Gastrocnemius medialis (tissue), 4 donors: ENCODE data around the gene NUDC. TPM values are rescaled to one million over a fixed set of nuclear protein-coding genes. Genes with fewer than 3 reads are reported as not detected.
"Not testable (repeated sequence)": the region's sequence is repeated elsewhere in the genome, so short reads cannot be mapped to it uniquely, and the experiment has no call there.

Source experiments
- ATAC-seq, 2 donors: fragments of 150-250 bp; one replicate each; pipeline ENCODE4 v1.9.1; 2016
- DNase-seq, 2 donors: peaks; one replicate each; pipeline ENCODE4 v3.0.0-alpha.2; 2019
- H3K27ac ChIP-seq, 4 donors: fragments of 200-600 bp; sonication (generic); 1 replicate in 1 of 4; 2 replicates in 3 of 4; pipeline ENCODE4 v1.5.1; 2016 to 2018; ENCODE audit warnings: mild to moderate bottlenecking in 2 of 4, moderate library complexity in 1 of 4
- H3K27me3 ChIP-seq, 3 donors: fragments of 200-600 bp; sonication (generic) in 2 of 3; 1 replicate in 1 of 3; 2 replicates in 2 of 3; pipeline versions ENCODE4 v1.5.1 to v1.6.0; 2016 to 2019; ENCODE audit warnings: mild to moderate bottlenecking in 1 of 3, moderate library complexity in 1 of 3
- H3K36me3 ChIP-seq, 2 donors: fragments of 200-600 bp; sonication (generic) in 1 of 2; one replicate each; pipeline ENCODE4 v1.5.1; 2017 to 2018
- H3K4me1 ChIP-seq, 2 donors: fragments of 200-600 bp; sonication (generic) in 1 of 2; one replicate each; pipeline ENCODE4 v1.5.1; 2016 to 2017; ENCODE audit warnings: mild to moderate bottlenecking in 2 of 2
- H3K4me3 ChIP-seq, 4 donors: fragments of 200-600 bp; sonication (generic) in 3 of 4; 1 replicate in 1 of 4; 2 replicates in 3 of 4; pipeline ENCODE4 v1.5.1; 2016 to 2019; ENCODE audit warnings: mild to moderate bottlenecking in 2 of 4
- H3K9me3 ChIP-seq, 3 donors: fragments of 200-600 bp; sonication (generic) in 2 of 3; 1 replicate in 1 of 3; 2 replicates in 2 of 3; pipeline ENCODE4 v1.5.1; 2016 to 2019
- CTCF ChIP-seq, 5 experiments: fragments of 450-650 bp in 3 of 5; fragments of 200-600 bp in 2 of 5; sonication (generic) in 2 of 5; IDR thresholded peaks in 4 of 5; conservative IDR thresholded peaks in 1 of 5; 1 replicate in 4 of 5; 2 replicates in 1 of 5; pipeline ENCODE4 v1.5.1; 2016 to 2019; ENCODE audit warnings: antibody characterized with exemption in 5 of 5, mild to moderate bottlenecking in 3 of 5, moderate library complexity in 3 of 5
- POLR2A ChIP-seq, 2 donors: fragments of 450-650 bp; IDR thresholded peaks; one replicate each; pipeline ENCODE4 v1.6.1; 2017; ENCODE audit warnings: antibody characterized with exemption in 2 of 2, mild to moderate bottlenecking in 2 of 2, moderate library complexity in 2 of 2
- in situ Hi-C, 4 donors: fragments of 200-750 bp; cut with MboI; loops; one replicate each; pipeline versions ENCODE4 v1.15.0 to v1.8.0; 2017; ENCODE audit warnings: low sequenced_read_pairs in 4 of 4
- intact Hi-C: fragments of 100-400 bp; cut with DNase I; formaldehyde crosslinking; loops from one replicate; pipeline ENCODE4 v1.15.1; 2023; ENCODE audit warnings: low total_unique reads
- total RNA-seq, 4 donors: library from RNA; depleted of rRNA; stranded (reverse); fragments of >200 nt; gene quantifications; one replicate each; pipeline versions ENCODE4 v1.1.0 to v1.2.3, GENCODE V29; 2016

The NUDC gene
- total RNA-seq, 4 donors from 2014 or later = 39.9 to 83.5 (median 70.6) TPM

GRCh38 chr1:26983863-26984262, 62.3 kb downstream of the NUDC start:
- Histone ChIP-seq H3K9me3 (no peaks in the 10 kb centered on the region), H3K27me3 (peaks cover 0 to 5% (median 0%) of the 10 kb centered on the region in 3 donors)

GRCh38 chr1:26984291-26984690, 62.7 kb downstream of the NUDC start:
- DNase-seq (no peak), ATAC-seq (no peak)
- no peak for TF ChIP-seq POLR2A (IDR thresholded peaks at IDR 0.05)
- TF ChIP-seq CTCF (IDR thresholded peaks at IDR 0.05 in 4 of 5, conservative IDR thresholded peaks at IDR 0.05 in 1 of 5) = no peak
- Histone ChIP-seq H3K4me1 (no peaks in the 10 kb centered on the region), H3K4me3 (no peak overlapping the region), H3K27me3 (peaks cover 0 to 5% (median 0%) of the 10 kb centered on the region in 3 donors), H3K27ac (no peak overlapping the region), H3K36me3 (no peaks in the 10 kb centered on the region), H3K9me3 (no peaks in the 10 kb centered on the region)
- intact Hi-C loops = no loop called here
- in situ Hi-C loops = no loop called here

More at GRCh38 chr1:26983863-26984262, 62.3 kb downstream of the NUDC start:
- ATAC-seq (no peak), DNase-seq (no peak)
- Histone ChIP-seq H3K4me3 (no peak overlapping the region), H3K36me3 (no peaks in the 10 kb centered on the region), H3K27ac (no peak overlapping the region), H3K4me1 (no peaks in the 10 kb centered on the region)
- in situ Hi-C loops (no loop called here), intact Hi-C loops (no loop called here)
- no peak for TF ChIP-seq POLR2A (IDR thresholded peaks at IDR 0.05)
- TF ChIP-seq CTCF (IDR thresholded peaks at IDR 0.05 in 4 of 5, conservative IDR thresholded peaks at IDR 0.05 in 1 of 5) = no peak

GRCh38 chr1:26986658-26987057, 65.1 kb downstream of the NUDC start:
- no peaks in the 10 kb centered on the region for H3K9me3 ChIP-seq
- no peak overlapping the region for H3K4me3 ChIP-seq
- intact Hi-C loops (no loop called here), in situ Hi-C loops (no loop called here)
- no peak for ATAC-seq
- H3K27ac ChIP-seq = no peak overlapping the region
- H3K4me1 ChIP-seq = no peaks in the 10 kb centered on the region
- TF ChIP-seq CTCF (IDR thresholded peaks at IDR 0.05 in 4 of 5, conservative IDR thresholded peaks at IDR 0.05 in 1 of 5) (no peak), POLR2A (IDR thresholded peaks at IDR 0.05) (no peak)
- DNase-seq = no peak
- H3K27me3 ChIP-seq = peaks cover 0 to 5% (median under 1%) of the 10 kb centered on the region in 3 donors
- H3K36me3 ChIP-seq = no peaks in the 10 kb centered on the region

- ATAC-seq, H3K4me3 ChIP-seq, H3K4me1 ChIP-seq, H3K9me3 ChIP-seq, DNase-seq, intact Hi-C loops, H3K36me3 ChIP-seq, H3K27ac ChIP-seq: not testable (repeated sequence)
- H3K27me3 ChIP-seq = peaks cover 15 to 24% (median 20%) of the 10 kb centered on the region in 3 donors
- in situ Hi-C loops = loop anchor here in 1 of 4 donors (10.0 kb wide), 1 partner anchor 105 kb away; no protein-coding TSS in a partner anchor
Observed at GRCh38 chr1:26989403-26990109, 68.0 kb downstream of the NUDC start.

- Histone ChIP-seq H3K36me3 (no peaks in the 10 kb centered on the region), H3K4me3 (no peak overlapping the region), H3K9me3 (no peaks in the 10 kb centered on the region), H3K27me3 (peaks cover 23 to 38% (median 36%) of the 10 kb centered on the region in 3 donors), H3K4me1 (peaks cover 0 to 3% of the 10 kb centered on the region in 2 donors), H3K27ac (no peak overlapping the region)
- TF ChIP-seq POLR2A (IDR thresholded peaks at IDR 0.05) (no peak), CTCF (IDR thresholded peaks at IDR 0.05 in 4 of 5, conservative IDR thresholded peaks at IDR 0.05 in 1 of 5) (no peak)
- ATAC-seq (no peak), DNase-seq (no peak)
- in situ Hi-C loops (loop anchor here in 1 of 4 donors (10.0 kb wide), 1 partner anchor 103 kb away; no protein-coding TSS in a partner anchor), intact Hi-C loops (no loop called here)
Observed at GRCh38 chr1:26991310-26992116, 70.0 kb downstream of the NUDC start.
